Fibroblast of mammary gland (primary cell): ENCODE measurements around the gene ZFAND6.
"Not testable (repeated sequence)": the region's sequence is repeated elsewhere in the genome, so short reads cannot be mapped to it uniquely, and the experiment has no call there.

ENCODE experiments used
- DNase-seq: peaks from one replicate; pipeline ENCODE4 v3.0.0-alpha.2; 2010; ENCODE audit warnings: low read depth
- H3K4me3 ChIP-seq: 2 replicates; pipeline ENCODE4 v1.5.1; 2011; ENCODE audit warnings: low read depth, mild to moderate bottlenecking, low read length, moderate library complexity; ENCODE audit not compliant: control insufficient read depth
- CTCF ChIP-seq: conservative IDR thresholded peaks from 2 replicates; pipeline ENCODE4 v1.5.1; 2011; ENCODE audit warnings: low read depth, low read length, inconsistent platforms; ENCODE audit not compliant: control insufficient read depth, insufficient read depth

The ZFAND6 gene

GRCh38 chr15:80058851-80059785, at the start of gene ZFAND6:
Gene ZFAND6 (plus strand): TSS chr15:80059676. CDS start chr15:80120345, 60,669 bp downstream.
- DNase-seq: peak; percentile 86
- TF ChIP-seq CTCF: no peak
- peak within 1 kb of the TSS; percentile 76 for H3K4me3 ChIP-seq

DNA sequence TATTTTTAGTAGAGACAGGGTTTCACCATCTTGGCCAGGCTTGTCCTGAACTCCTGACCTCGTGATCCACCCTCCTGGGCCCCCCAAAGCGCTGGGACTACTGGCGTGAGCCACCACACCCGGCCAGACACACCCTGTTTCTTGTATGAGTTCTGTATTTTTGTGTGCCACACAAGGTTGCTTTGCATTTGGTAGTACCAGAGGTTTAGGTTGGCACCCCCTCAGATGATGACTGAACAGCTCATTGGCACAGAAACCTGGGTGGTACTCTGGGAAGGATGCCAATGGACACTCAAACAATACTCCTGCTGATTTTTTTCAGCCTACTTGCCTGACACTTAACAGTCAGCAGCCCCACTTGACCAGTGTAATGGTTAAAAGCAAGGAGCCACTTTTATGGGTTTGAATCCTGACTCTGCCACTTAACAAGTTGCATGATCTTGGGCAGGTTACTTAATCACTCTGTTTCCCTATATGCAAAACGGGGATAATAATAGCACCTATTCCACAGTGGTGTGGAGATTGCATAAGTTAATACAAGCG, 49.3 kb upstream of the ZFAND6 start:
- H3K4me3 ChIP-seq: no peak overlapping the region
- TF ChIP-seq CTCF: no peak
- peak; percentile 62 for DNase-seq

- DNase-seq: peak; percentile 98
- not testable (repeated sequence) for H3K4me3 ChIP-seq
Measured at GRCh38 chr15:80011041-80011523, 48.4 kb upstream of the ZFAND6 start.

- no peak for DNase-seq
- H3K4me3 ChIP-seq: no peak overlapping the region
- TF ChIP-seq CTCF: no peak
Measured at GRCh38 chr15:80011596-80011995, 47.9 kb upstream of the ZFAND6 start.

- TF ChIP-seq CTCF: no peak
- no peak for DNase-seq
- H3K4me3 ChIP-seq: no peak overlapping the region
Measured at GRCh38 chr15:80012060-80012726, 47.3 kb upstream of the ZFAND6 start.

GRCh38 chr15:80014186-80014585, 45.3 kb upstream of the ZFAND6 start:
- DNase-seq, H3K4me3 ChIP-seq: not testable (repeated sequence)

- peak; percentile 59 for DNase-seq
- H3K4me3 ChIP-seq: no peak overlapping the region
- TF ChIP-seq CTCF: no peak
Measured at GRCh38 chr15:80015156-80015555, 44.3 kb upstream of the ZFAND6 start.

DNA sequence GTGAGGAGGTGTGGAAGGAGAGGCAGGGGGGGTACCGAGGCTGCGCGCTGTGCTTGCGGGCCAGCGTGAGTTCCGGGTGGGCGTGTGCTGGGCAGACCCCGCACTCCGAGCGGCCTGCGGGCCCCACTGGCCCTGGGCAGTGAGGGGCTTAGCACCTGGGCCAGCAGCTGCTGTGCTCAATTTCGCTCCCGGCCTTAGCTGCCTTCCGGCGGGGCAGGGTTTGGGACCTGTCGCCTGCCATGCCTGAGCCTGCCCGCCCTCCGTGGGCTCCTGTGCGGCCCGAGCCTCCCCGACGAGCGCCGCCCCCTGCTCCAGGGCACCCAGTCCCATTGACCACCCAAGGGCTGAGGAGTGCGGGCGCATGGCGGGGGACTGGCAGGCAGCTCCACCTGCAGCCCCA, 43.0 kb upstream of the ZFAND6 start:
- DNase-seq, H3K4me3 ChIP-seq: not testable (repeated sequence)

- DNase-seq, H3K4me3 ChIP-seq: not testable (repeated sequence)
Measured at GRCh38 chr15:80017139-80017538, 42.3 kb upstream of the ZFAND6 start.
